Measurements from ENCODE around the gene GLB1L3. TPM values are rescaled to one million over a fixed set of nuclear protein-coding genes. Genes with fewer than 3 reads are reported as not detected.

Gene GLB1L3
- total RNA-seq, 2 donors from 2014 or later = 1.3 TPM; not detected in 1

GRCh38 chr11:134365011-134365925, 89.1 kb downstream of the GLB1L3 start:
- TF ChIP-seq, protein P1, sequence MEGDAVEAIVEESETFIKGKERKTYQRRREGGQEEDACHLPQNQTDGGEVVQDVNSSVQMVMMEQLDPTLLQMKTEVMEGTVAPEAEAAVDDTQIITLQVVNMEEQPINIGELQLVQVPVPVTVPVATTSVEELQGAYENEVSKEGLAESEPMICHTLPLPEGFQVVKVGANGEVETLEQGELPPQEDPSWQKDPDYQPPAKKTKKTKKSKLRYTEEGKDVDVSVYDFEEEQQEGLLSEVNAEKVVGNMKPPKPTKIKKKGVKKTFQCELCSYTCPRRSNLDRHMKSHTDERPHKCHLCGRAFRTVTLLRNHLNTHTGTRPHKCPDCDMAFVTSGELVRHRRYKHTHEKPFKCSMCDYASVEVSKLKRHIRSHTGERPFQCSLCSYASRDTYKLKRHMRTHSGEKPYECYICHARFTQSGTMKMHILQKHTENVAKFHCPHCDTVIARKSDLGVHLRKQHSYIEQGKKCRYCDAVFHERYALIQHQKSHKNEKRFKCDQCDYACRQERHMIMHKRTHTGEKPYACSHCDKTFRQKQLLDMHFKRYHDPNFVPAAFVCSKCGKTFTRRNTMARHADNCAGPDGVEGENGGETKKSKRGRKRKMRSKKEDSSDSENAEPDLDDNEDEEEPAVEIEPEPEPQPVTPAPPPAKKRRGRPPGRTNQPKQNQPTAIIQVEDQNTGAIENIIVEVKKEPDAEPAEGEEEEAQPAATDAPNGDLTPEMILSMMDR (IDR thresholded peaks at IDR 0.05) = no peak
- no peak for TF ChIP-seq POLR2A (IDR thresholded peaks at IDR 0.05)
- WGBS, 2 donors = 76 to 84% methylated on average over 18 to 21 of the region's 22 CpGs
- ATAC-seq = no peak
- peaks cover 2% of the 10 kb centered on the region for H3K4me1 ChIP-seq
- H3K36me3 ChIP-seq (replicated peaks in 1 of 2; ENCODE audit: insufficient read depth in 1 of 2, low read depth in 2 of 2) = no peaks in the 10 kb centered on the region
- no peak overlapping the region for H3K4me3 ChIP-seq
- no peaks in the 10 kb centered on the region for H3K9me3 ChIP-seq
- H3K27ac ChIP-seq = no peak overlapping the region
- intact Hi-C loops (cut with DNase I) = no loop called here
- no peak for DNase-seq
- H3K27me3 ChIP-seq = no peaks in the 10 kb centered on the region

DNA sequence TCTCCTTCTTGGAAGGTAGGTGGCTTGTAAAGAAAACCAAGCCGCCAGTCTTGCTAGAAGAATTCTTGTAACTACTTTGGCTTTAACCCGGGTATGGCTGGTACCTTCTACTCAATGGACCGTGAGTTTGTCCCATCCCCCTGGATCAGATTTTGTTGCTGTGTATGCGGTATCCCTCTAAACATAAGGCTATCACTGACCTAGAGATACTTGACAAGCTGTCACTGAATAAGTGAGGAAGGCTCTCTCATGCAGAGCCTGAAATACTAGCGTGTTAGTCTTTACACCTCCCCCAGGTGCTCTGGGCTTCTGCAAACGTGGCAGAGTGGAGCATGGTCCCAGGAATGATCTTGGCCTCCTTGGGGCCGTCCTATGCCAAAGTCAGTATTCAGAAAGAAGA, 90.1 kb downstream of the GLB1L3 start:
- ATAC-seq (no peak), DNase-seq (no peak)
- H3K4me3 ChIP-seq = no peak overlapping the region
- H3K9me3 ChIP-seq = no peaks in the 10 kb centered on the region
- no peak overlapping the region for H3K27ac ChIP-seq
- H3K4me1 ChIP-seq = no peaks in the 10 kb centered on the region
- H3K27me3 ChIP-seq = no peaks in the 10 kb centered on the region
- intact Hi-C loops (cut with DNase I) = no loop called here
- 73 to 78% methylated on average over 6 to 7 of the region's 7 CpGs for WGBS, 2 donors
- TF ChIP-seq, protein P1 (IDR thresholded peaks at IDR 0.05) = no peak
- no peak for TF ChIP-seq POLR2A (IDR thresholded peaks at IDR 0.05)
- no peaks in the 10 kb centered on the region for H3K36me3 ChIP-seq (replicated peaks in 1 of 2; ENCODE audit: insufficient read depth in 1 of 2, low read depth in 2 of 2)

GRCh38 chr11:134367781-134368180, 91.6 kb downstream of the GLB1L3 start:
- intact Hi-C loops (cut with DNase I) = no loop called here
- Histone ChIP-seq H3K4me1 (no peaks in the 10 kb centered on the region), H3K27me3 (no peaks in the 10 kb centered on the region), H3K36me3 (replicated peaks in 1 of 2; ENCODE audit: insufficient read depth in 1 of 2, low read depth in 2 of 2) (no peaks in the 10 kb centered on the region), H3K9me3 (no peaks in the 10 kb centered on the region), H3K27ac (no peak overlapping the region), H3K4me3 (no peak overlapping the region)
- WGBS, 2 donors = 83 to 87% methylated on average over 10 to 18 of the region's 18 CpGs
- TF ChIP-seq, protein P1 (IDR thresholded peaks at IDR 0.05) = no peak
- ATAC-seq (no peak), DNase-seq (no peak)

Other genes with a start within 250 kb of the GLB1L3 start
- 10 to 100 TPM in 1 of 2 donors, 1 to 10 TPM in 1; 9.6 to 13.2 TPM for gene JAM3, start 207.3 kb upstream of the GLB1L3 start, total RNA-seq
- 10 to 100 TPM in 1 of 2 donors, 1 to 10 TPM in 1; 4.7 to 10.9 TPM for gene NCAPD3, start 52.4 kb upstream of the GLB1L3 start, total RNA-seq
- gene VPS26B, start 51.7 kb upstream of the GLB1L3 start, total RNA-seq = 10 to 100 TPM; 23.7 to 34.8 TPM
- 10 to 100 TPM; 17.8 to 25.7 TPM for gene THYN1, start 23.0 kb upstream of the GLB1L3 start, total RNA-seq
- 10 to 100 TPM; 30.9 to 39.2 TPM for gene ACAD8, start 22.8 kb upstream of the GLB1L3 start, total RNA-seq
- gene GLB1L2, start 55.6 kb downstream of the GLB1L3 start, total RNA-seq = 10 to 100 TPM in 1 of 2 donors, 1 to 10 TPM in 1; 9.1 to 10.9 TPM
- gene B3GAT1, start 135.9 kb downstream of the GLB1L3 start, total RNA-seq = under 1 TPM in 1 of 2 donors, not detected in 1; under 0.01 TPM